HG03469 (cell line): Measurements from ENCODE around the gene PNPLA2.

Experiments
- ATAC-seq: cut with Tn5 transposase; IDR thresholded peaks from one replicate; pipeline ENCODE4 v1.9.1; 2021; ENCODE audit warnings: mild to moderate bottlenecking, moderate library complexity, moderate number of reproducible peaks; ENCODE audit not compliant: unreplicated experiment

Gene PNPLA2

DNA sequence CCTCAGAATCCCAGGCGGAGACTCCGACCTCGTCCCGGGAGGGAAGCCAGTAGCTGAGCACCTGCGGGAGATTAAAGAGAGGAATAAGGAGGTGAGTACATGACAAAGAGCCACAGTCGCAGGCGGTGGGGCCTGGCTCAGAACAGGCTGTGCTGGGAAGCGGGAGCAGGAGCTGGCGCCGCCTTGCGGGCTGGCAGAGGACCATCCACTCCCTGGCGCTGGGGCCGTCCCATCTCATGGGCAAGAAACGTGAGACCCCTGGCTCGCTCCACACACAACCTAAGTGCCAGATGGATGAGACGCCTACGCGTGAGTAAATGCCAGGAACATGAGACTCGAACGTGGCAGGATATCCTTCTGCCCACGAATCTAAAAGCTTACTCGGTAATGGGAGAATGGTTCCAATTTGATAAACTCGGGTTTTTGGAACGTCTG lies 35.1 kb upstream of the PNPLA2 start:
- no peak for ATAC-seq

DNA sequence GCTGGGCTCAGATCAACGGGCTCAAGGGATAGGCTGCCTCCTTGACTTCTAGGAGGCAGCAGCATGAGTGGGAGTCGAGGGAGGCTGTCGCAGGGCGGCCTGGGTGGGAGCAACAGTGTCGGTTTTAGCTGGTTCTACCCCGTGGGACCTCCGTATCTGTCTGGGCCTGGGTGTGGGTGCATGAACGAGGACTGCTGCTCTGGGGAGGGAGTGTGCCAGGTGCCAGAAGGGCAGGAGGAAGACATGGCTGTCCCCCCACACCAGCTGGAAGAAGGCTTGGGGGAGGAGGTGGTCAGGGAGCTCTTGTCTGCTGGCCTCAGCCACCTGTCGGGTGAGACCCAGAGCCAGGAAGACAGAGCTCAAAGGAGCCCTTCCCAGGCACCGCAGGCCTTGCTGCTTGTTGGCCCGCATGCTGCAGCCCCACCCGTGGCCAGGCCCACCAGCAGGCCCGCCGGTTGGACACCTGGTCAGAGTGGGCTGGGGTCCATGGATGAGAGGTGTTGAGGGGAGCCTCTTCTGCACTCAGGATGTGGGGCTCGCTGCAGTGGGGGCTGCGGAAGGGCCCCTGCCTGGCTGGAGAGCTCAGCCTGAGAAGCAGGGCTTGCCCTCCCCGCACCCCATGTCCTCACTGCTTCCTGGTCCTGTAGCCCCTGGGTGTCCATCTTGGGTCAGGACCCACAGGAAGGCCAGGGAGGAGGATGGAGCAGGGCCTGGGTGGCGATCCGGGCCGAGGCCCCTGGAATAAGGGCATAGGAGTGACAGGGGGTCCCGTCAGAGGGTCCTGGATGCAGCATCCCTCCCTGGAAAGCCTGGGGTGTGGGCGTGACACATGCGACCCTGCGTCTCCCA lies 32.3 kb upstream of the PNPLA2 start:
- no peak for ATAC-seq

DNA sequence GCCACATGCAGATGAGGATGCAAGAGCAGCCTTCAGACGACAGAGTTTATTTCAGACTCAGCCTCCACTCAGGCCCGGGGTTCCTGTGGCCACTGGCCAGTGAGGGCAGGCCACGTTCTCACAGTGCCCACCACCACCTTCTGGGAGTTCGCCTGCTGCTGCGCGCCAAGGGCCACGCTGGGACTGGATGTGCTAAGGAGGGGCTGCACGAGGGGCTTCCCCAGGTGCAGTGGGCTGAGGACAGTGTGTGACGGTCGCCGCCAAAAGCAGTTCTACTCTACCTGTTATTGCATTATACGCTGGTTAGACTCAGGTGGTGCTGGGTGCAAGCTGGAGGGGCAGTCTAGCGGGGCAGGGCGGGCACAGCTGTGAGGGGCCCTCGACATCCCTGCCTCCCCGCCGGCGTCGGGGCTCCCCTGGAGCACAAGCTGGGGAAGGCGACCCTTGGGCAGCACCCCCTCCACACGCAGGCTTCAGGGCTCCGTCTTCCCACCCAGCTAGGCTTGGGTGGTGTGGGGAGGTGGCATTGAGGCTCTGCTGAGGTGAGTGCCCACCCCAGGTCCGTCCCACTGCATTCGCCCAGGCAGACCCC lies 31.5 kb upstream of the PNPLA2 start:
- no peak for ATAC-seq

DNA sequence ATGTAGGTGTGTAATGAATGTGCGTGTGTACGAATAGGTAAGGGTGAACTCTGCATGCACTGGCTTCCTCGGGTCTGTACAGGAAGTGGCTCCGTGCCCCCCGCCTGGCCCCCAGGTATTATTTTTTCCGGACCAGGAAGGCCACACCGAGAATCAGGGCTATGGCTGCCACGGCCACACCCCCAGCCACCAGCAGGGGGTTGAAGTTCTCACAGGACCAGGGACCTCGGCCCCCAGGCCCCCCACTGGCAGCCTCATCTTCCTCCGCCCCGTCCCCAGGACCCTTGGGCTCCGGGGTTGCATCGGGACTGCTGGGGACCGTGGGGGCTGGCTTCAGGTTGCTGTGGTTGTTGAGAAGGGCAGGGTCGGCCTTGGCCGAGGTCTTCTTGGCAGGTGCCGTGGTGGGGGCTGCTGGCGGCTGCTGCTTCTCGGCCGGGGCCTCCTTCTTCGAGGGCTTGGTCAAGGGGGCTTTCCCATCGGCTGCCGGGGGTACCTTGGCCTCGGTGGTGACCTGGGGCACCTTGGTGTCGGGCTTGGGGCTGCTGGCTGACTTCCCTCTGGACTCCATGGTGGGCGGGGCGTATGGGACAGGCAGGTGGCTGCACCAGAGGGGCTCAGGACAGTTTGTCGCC lies 30.6 kb upstream of the PNPLA2 start:
- ATAC-seq: no peak

DNA sequence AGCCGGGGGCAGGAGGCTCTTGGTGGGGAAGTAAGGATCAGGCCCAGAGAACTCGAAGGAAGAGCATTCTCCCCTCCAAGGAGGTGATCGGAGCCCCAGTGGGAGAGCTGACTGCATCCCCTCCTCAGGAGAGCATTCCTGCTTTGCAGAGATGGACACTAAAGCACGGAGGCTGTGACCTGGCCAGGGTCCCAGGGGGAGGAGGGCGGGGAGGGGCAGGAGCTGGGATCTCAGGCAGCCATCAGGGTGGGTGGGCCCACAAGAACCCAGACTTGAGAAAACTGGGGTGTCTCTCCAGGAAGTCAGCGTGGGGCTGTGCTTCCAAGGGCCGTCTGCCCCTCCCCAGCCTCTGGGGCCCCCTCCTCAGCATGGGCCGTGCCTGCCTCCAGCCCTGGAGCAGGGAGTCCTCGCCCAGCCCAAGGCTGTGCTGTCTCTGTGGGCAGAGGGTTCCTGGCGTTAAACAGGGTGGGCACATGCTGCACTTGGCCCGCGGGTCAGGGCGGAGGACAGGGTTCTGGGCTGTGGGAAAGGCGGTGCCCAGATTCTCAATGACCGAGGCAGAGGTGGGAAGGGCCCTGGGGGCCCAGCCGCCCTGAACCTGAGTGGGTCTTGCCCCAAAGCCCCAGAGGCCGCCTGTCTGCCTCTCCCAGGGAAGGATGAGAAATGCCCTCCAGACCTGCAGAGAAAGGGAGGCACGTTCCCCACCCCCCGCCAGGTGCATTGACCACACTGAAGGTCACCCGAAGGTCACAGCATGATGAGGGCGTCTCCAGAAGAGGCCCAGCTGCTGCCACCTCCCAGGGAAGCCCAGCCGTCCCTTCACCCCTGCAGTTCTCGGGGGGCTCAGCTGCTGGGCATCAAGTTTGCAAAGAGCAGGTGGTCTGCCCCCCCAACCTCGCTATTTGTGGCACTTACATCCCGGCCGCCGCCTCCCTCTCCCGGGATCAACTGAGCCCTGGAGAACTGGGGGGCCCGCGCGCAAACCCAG lies 29.5 kb upstream of the PNPLA2 start:
- ATAC-seq: no peak

DNA sequence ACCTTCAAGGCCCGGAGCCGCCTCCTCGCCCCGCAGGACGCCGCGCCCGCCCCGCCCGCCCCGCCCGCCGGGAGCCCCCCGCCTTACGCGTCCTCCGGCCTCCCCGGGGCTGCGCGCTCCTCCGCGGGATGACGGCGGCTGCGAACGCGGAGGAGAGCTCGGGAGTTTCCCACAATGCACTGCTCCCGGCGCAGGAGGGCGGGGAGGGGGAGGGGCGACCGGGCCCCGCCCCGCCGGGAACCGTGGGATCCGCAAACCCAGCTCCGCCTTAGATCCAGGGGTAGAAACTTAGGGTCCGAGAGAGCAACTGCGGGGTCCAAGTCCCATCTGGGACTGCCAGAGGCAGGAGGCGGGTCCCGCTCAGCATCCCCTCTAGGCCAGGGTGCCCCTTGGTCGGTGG lies 28.8 kb upstream of the PNPLA2 start, which contains the start of gene CEND1:
TSS of gene CEND1 (minus strand) at position 148 of the 400 bp plus-strand sequence. CDS start 1,514 bp downstream, outside the sequence.
- ATAC-seq: no peak

DNA sequence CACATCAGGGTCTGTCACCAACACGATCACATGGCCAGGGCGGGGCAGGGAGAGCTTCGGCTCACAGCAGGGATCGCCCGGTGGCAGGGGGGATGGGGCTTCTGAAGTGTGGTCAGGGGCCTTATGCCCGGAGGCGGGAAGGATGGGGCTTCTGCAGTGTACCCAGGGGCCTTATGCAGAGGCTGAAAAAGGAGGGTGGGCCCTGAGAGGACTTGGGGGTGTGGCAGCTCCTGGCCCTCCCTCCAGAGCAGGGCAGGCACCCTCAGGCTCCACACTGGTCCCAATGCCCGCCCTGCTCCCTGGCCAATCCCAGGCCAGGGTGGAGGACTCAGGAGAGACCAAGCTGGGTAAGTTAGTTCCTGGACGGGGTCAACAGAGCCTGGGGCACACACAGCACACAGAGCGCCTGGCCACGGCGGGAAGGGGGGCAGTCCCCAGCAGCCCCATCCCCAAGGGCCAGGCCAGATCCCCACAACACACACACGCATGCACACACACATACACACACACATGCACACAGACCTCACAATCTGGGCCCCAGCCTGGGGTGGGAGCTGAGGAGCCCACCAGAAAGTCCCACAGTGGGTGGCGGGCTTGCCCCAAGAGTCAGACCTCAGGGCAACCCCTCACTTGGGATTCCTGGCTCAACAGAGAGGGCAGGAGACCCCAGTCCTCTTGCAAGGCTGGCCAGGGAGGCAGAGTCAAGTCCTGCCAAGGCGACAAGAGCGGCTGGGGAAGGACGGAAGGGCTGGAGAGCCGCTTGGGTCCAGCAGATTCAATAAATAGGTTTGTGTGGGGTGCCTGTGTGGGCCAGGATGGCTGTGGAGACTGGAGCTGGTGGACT lies 27.8 kb upstream of the PNPLA2 start:
- ATAC-seq: no peak

- ATAC-seq: no peak
Observed at GRCh38 chr11:791658-792534, 26.8 kb upstream of the PNPLA2 start.

GRCh38 chr11:792535-792821 lies 26.2 kb upstream of the PNPLA2 start:
- ATAC-seq: no peak

DNA sequence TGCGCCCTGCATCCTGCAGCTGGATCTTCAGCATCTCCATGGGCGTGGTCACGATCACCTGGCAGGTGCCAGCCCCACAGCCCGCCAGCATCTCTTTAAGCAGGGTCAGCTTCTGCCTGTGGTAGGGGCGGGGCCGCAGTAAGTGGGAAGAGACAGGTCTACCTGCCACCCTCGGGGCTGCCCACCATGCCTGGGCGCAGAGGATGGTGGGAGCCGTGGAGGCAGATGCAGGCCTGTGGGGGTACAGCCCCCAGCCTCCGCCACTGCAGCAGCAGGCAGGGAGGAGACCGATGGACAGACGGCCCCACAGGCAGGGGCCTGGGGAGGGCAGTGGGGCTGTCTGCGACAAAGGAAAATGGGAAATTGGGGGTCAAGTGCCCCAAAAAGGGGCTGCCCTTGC lies 25.8 kb upstream of the PNPLA2 start:
- no peak for ATAC-seq

DNA sequence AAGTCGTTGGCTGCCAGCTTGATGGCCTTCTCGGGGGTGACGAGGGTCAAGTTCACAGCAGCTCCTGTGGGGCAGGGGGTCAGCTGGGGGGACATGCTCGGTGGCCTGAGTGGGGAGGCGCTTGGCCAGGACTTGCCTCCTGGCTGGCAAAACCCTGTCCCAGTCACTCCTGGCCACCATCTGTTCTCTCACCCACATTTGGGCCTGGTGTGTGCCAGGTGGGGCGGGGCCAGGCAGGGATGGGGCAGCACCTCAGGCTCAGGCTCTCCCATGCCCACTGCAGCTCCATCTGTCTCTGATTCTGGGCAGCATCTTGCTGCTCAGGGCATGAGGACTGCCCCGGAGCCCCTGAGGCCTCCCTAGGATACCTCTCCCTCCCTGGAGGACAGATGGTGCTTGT lies 25.2 kb upstream of the PNPLA2 start:
- ATAC-seq: no peak

GRCh38 chr11:794013-794765 lies 24.5 kb upstream of the PNPLA2 start:
- ATAC-seq: no peak

GRCh38 chr11:794766-795633 lies 23.7 kb upstream of the PNPLA2 start:
- ATAC-seq: no peak

GRCh38 chr11:795634-796564 lies 22.8 kb upstream of the PNPLA2 start:
- no peak for ATAC-seq

GRCh38 chr11:796565-797295 lies 22.0 kb upstream of the PNPLA2 start:
- no peak for ATAC-seq
